Stomach (tissue), 4 donors: ENCODE data around the gene RAD9A.

Source experiments
- EP300 ChIP-seq: sonication (generic); formaldehyde crosslinking; IDR thresholded peaks from one replicate; pipeline ENCODE4 v1.6.1; 2017; ENCODE audit warnings: antibody characterized with exemption
- POLR2A ChIP-seq, 4 donors: fragments of 450-650 bp; IDR thresholded peaks; one replicate each; pipeline ENCODE4 v1.6.1; 2016; ENCODE audit warnings: antibody characterized with exemption in 4 of 4, control low read depth in 2 of 4, mild to moderate bottlenecking in 1 of 4, moderate library complexity in 1 of 4
- POLR2AphosphoS5 ChIP-seq, 3 donors: sonication (generic); formaldehyde crosslinking; IDR thresholded peaks; one replicate each; pipeline ENCODE4 v1.6.1; 2016; ENCODE audit warnings: antibody characterized with exemption in 3 of 3
- TF ChIP-seq, protein P1 (sequence below), 7 experiments: fragments of 450-650 bp in 4 of 7; fragments of 200-600 bp in 3 of 7; sonication (generic) in 3 of 7; IDR thresholded peaks; one replicate each; pipeline ENCODE4 v1.5.1; 2016 to 2019; ENCODE audit warnings: antibody characterized with exemption in 7 of 7, control low read depth in 2 of 7, mild to moderate bottlenecking in 1 of 7

DNA sequence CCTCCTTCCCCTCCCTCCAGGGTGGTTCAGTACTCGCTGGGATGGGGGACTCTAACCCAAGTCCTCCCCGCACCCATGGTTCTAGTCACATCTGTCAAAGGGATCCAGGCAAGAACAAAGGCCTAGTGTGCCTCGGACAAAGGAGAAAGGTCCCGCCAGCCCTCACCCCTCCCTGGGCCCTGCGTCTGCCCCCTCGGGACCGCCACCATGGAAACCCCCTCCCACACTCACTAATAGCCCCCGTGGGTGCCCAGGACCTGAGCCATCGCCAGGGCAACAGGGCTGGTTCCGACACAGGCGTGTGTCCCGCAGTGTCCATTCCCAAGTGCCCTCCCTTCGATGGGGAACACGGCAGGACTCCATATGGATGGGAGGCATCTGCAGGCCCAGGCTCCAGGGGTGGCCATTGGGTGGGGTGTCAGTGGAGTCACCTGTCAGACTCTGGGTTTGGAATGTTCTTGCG, 18.6 kb downstream of the RAD9A start:
- no peak for TF ChIP-seq EP300
- TF ChIP-seq POLR2A (IDR thresholded peaks at IDR 0.05): no peak
- TF ChIP-seq, protein P1, sequence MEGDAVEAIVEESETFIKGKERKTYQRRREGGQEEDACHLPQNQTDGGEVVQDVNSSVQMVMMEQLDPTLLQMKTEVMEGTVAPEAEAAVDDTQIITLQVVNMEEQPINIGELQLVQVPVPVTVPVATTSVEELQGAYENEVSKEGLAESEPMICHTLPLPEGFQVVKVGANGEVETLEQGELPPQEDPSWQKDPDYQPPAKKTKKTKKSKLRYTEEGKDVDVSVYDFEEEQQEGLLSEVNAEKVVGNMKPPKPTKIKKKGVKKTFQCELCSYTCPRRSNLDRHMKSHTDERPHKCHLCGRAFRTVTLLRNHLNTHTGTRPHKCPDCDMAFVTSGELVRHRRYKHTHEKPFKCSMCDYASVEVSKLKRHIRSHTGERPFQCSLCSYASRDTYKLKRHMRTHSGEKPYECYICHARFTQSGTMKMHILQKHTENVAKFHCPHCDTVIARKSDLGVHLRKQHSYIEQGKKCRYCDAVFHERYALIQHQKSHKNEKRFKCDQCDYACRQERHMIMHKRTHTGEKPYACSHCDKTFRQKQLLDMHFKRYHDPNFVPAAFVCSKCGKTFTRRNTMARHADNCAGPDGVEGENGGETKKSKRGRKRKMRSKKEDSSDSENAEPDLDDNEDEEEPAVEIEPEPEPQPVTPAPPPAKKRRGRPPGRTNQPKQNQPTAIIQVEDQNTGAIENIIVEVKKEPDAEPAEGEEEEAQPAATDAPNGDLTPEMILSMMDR (IDR thresholded peaks at IDR 0.05): no peak
- no peak for TF ChIP-seq POLR2AphosphoS5 (IDR thresholded peaks at IDR 0.05)
